ENCODE data around the gene FAM193A.

Gene FAM193A

DNA sequence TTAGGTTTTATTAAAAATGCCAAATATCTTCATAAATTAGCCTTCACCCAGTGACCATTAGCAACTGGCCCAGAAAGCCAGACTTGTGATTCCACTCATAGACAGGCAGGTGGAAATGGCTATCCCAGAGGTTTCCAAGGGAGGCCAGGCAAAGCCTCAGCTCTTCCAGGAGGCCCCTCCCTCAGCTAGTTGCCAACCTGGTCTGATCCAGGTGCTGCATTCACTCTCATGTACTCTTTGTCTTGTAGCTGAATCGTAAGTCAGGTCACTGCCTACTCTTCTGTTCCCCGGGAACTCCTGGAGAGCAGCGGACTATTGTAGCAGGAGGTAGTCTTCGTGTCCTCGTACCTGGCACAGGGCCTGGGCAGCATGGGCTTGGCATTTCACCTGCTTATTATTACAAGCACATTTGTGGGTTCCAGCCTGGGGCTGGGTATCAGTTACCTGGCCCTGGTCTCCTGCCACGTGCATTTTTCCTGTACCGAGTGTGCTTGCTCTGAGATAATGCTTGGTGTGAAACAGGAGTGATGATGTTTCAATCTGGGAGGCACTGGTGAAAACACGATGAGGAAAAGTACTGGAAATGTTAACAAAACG lies 101.6 kb downstream of the FAM193A start:
- TF ChIP-seq CTCF (IDR thresholded peaks at IDR 0.05; ENCODE audit: low read length): no peak
- TF ChIP-seq EZH2 (IDR thresholded peaks at IDR 0.05; ENCODE audit: borderline replicate concordance, low read length): no peak
- no peak overlapping the region for H3K4me2 ChIP-seq (ENCODE audit: low read length)
- H4K20me1 ChIP-seq (ENCODE audit: insufficient read depth, low read length): no peaks in the 10 kb centered on the region
- H3K79me2 ChIP-seq (ENCODE audit: insufficient read depth, low read length): no peaks in the 10 kb centered on the region
- no peak overlapping the region for H3K27ac ChIP-seq (ENCODE audit: low read depth, low read length, poor library complexity, severe bottlenecking)
- H3K36me3 ChIP-seq (ENCODE audit: insufficient read depth, low read length): peaks cover 22% of the 10 kb centered on the region
- no peak overlapping the region for H2AFZ ChIP-seq (ENCODE audit: low read length)
- H3K9ac ChIP-seq (ENCODE audit: low read length): no peak overlapping the region
- H3F3A ChIP-seq (ENCODE audit: insufficient read depth, low read length): no peaks in the 10 kb centered on the region
- H3K4me1 ChIP-seq (ENCODE audit: insufficient read depth, low read length, severe bottlenecking): no peaks in the 10 kb centered on the region
- no peaks in the 10 kb centered on the region for H3K9me3 ChIP-seq (ENCODE audit: low read length)
- H3K27me3 ChIP-seq (ENCODE audit: insufficient read depth, low read length): no peaks in the 10 kb centered on the region
- H3K4me3 ChIP-seq (ENCODE audit: low read depth, low read length, poor library complexity, severe bottlenecking): no peak overlapping the region
- no peaks in the 10 kb centered on the region for H3K9me2 ChIP-seq (ENCODE audit: low read depth, low read length)

DNA sequence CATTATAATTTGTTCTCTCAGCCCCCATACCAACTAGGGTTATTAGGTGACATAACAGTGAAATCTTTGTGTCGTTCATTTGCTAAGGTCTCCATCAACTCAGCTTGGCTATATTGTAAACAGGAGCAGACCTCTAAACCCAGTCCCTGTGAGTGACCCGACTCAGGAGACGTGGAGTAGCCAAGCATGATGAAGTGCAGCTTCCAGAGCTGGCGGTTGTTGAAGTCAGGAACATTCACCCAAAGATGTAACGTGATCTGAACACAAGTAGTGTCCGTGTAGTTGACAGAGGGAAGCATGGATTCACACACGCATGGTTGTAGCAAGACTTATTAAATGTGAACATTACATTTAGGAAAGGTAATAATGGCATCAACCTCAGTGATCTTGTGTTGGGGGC lies 102.3 kb downstream of the FAM193A start:
- Histone ChIP-seq H4K20me1 (ENCODE audit: insufficient read depth, low read length) (no peaks in the 10 kb centered on the region), H3K9me3 (ENCODE audit: low read length) (no peaks in the 10 kb centered on the region), H3K9ac (ENCODE audit: low read length) (no peak overlapping the region), H3K27ac (ENCODE audit: low read depth, low read length, poor library complexity, severe bottlenecking) (no peak overlapping the region), H3K27me3 (ENCODE audit: insufficient read depth, low read length) (no peaks in the 10 kb centered on the region), H3K9me2 (ENCODE audit: low read depth, low read length) (no peaks in the 10 kb centered on the region), H3K4me1 (ENCODE audit: insufficient read depth, low read length, severe bottlenecking) (no peaks in the 10 kb centered on the region), H3F3A (ENCODE audit: insufficient read depth, low read length) (no peaks in the 10 kb centered on the region), H2AFZ (ENCODE audit: low read length) (no peak overlapping the region), H3K4me2 (ENCODE audit: low read length) (no peak overlapping the region), H3K4me3 (ENCODE audit: low read depth, low read length, poor library complexity, severe bottlenecking) (no peak overlapping the region), H3K79me2 (ENCODE audit: insufficient read depth, low read length) (no peaks in the 10 kb centered on the region), H3K36me3 (ENCODE audit: insufficient read depth, low read length) (peaks cover 22% of the 10 kb centered on the region)
- TF ChIP-seq EZH2 (IDR thresholded peaks at IDR 0.05; ENCODE audit: borderline replicate concordance, low read length) (no peak), CTCF (IDR thresholded peaks at IDR 0.05; ENCODE audit: low read length) (no peak)

DNA sequence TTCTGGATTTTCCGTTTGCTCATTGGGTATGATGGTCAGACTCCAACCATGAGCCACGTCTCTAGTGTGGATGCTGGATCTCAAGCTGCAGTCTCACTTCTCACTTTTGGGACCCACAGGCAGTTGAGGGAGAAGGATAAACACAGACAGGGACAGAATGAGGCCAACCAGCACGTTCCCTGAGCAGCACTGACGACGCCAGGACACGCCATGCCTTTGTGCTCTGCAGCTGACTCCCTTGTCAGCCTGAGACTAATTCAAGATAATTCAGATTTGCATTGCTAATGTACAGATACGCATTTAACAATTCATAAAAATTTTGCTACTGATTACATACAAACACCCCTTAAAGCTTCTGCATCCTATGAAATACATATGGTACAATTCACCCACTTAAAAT lies 106.5 kb downstream of the FAM193A start:
- no peak overlapping the region for H3K9ac ChIP-seq (ENCODE audit: low read length)
- no peaks in the 10 kb centered on the region for H3K9me3 ChIP-seq (ENCODE audit: low read length)
- no peak overlapping the region for H2AFZ ChIP-seq (ENCODE audit: low read length)
- H3K4me2 ChIP-seq (ENCODE audit: low read length): no peak overlapping the region
- no peaks in the 10 kb centered on the region for H3F3A ChIP-seq (ENCODE audit: insufficient read depth, low read length)
- H3K4me3 ChIP-seq (ENCODE audit: low read depth, low read length, poor library complexity, severe bottlenecking): no peak overlapping the region
- H3K79me2 ChIP-seq (ENCODE audit: insufficient read depth, low read length): no peaks in the 10 kb centered on the region
- TF ChIP-seq EZH2 (IDR thresholded peaks at IDR 0.05; ENCODE audit: borderline replicate concordance, low read length) (no peak), CTCF (IDR thresholded peaks at IDR 0.05; ENCODE audit: low read length) (no peak)
- H3K27me3 ChIP-seq (ENCODE audit: insufficient read depth, low read length): no peaks in the 10 kb centered on the region
- H3K9me2 ChIP-seq (ENCODE audit: low read depth, low read length): no peaks in the 10 kb centered on the region
- H3K27ac ChIP-seq (ENCODE audit: low read depth, low read length, poor library complexity, severe bottlenecking): no peak overlapping the region
- no peaks in the 10 kb centered on the region for H3K4me1 ChIP-seq (ENCODE audit: insufficient read depth, low read length, severe bottlenecking)
- peaks cover 14% of the 10 kb centered on the region for H3K36me3 ChIP-seq (ENCODE audit: insufficient read depth, low read length)
- no peaks in the 10 kb centered on the region for H4K20me1 ChIP-seq (ENCODE audit: insufficient read depth, low read length)

Data from OCI-LY1 (cell line).